Thoracic aorta (tissue), 2 donors: Measurements from ENCODE around the gene FBN2. TPM values are rescaled to one million over a fixed set of nuclear protein-coding genes. Genes with fewer than 3 reads are reported as not detected.

Experiments used
- ATAC-seq: fragments of 150-250 bp; one replicate; pipeline ENCODE4 v1.8.0; 2017; ENCODE audit warnings: low read depth; ENCODE audit not compliant: insufficient number of reproducible peaks, low FRiP score
- DNase-seq: peaks from one replicate; pipeline ENCODE4 v3.0.0-alpha.2; 2020; ENCODE audit warnings: low spot score
- H3K27ac ChIP-seq, 2 donors: fragments of 200-600 bp; sonication (generic); 1 replicate in 1 of 2; 2 replicates in 1 of 2; pipeline ENCODE4 v1.5.1; 2016; ENCODE audit warnings: mild to moderate bottlenecking in 2 of 2, moderate library complexity in 2 of 2
- H3K27me3 ChIP-seq: fragments of 200-600 bp; sonication (generic); replicated peaks from 2 replicates; pipeline ENCODE4 v1.6.0; 2016; ENCODE audit warnings: mild to moderate bottlenecking; ENCODE audit not compliant: insufficient read depth
- H3K36me3 ChIP-seq: fragments of 200-600 bp; sonication (generic); one replicate; pipeline ENCODE4 v1.5.1; 2016
- H3K4me1 ChIP-seq, 2 donors: fragments of 200-600 bp; sonication (generic); 1 replicate in 1 of 2; 2 replicates in 1 of 2; pipeline versions ENCODE4 v1.5.1 to v1.6.0; 2016; ENCODE audit warnings: low read depth in 2 of 2, mild to moderate bottlenecking in 1 of 2; ENCODE audit not compliant: control insufficient read depth in 1 of 2
- H3K4me3 ChIP-seq: fragments of 200-600 bp; sonication (generic); 2 replicates; pipeline ENCODE4 v1.5.1; 2016; ENCODE audit warnings: mild to moderate bottlenecking
- H3K9me3 ChIP-seq: fragments of 200-600 bp; sonication (generic); 2 replicates; pipeline ENCODE4 v1.5.1; 2016
- CTCF ChIP-seq: fragments of 200-600 bp; sonication (generic); IDR thresholded peaks from one replicate; pipeline ENCODE4 v1.5.1; 2019; ENCODE audit warnings: antibody characterized with exemption
- total RNA-seq, 2 donors: library from RNA; depleted of rRNA; stranded (reverse); fragments of >200 nt; gene quantifications; one replicate each; pipeline versions ENCODE4 v1.1.0 to v1.2.3, GENCODE V29; 2016

The FBN2 gene
- total RNA-seq, 2 donors from 2014 or later = 0.68 to 5.8 TPM

- Histone ChIP-seq H3K27me3 (no peaks in the 10 kb centered on the region), H3K9me3 (no peaks in the 10 kb centered on the region), H3K36me3 (no peaks in the 10 kb centered on the region), H3K4me1 (no peaks in the 10 kb centered on the region), H3K4me3 (no peak overlapping the region), H3K27ac (no peak overlapping the region)
- DNase-seq (no peak), ATAC-seq (no peak)
- TF ChIP-seq CTCF = no peak
Measured at GRCh38 chr5:128362370-128362769, 175.7 kb downstream of the FBN2 start.

GRCh38 chr5:128358826-128359225 lies 179.2 kb downstream of the FBN2 start:
- Histone ChIP-seq H3K4me3 (no peak overlapping the region), H3K4me1 (no peaks in the 10 kb centered on the region), H3K9me3 (no peaks in the 10 kb centered on the region), H3K36me3 (no peaks in the 10 kb centered on the region), H3K27me3 (no peaks in the 10 kb centered on the region), H3K27ac (no peak overlapping the region)
- ATAC-seq (no peak), DNase-seq (no peak)
- TF ChIP-seq CTCF = no peak

- no peak overlapping the region for H3K4me3 ChIP-seq
- DNase-seq (no peak), ATAC-seq (no peak)
- H3K27ac ChIP-seq = no peak overlapping the region
- no peaks in the 10 kb centered on the region for H3K36me3 ChIP-seq
- H3K4me1 ChIP-seq = no peaks in the 10 kb centered on the region
- no peak for TF ChIP-seq CTCF
- no peaks in the 10 kb centered on the region for H3K27me3 ChIP-seq
- H3K9me3 ChIP-seq = no peaks in the 10 kb centered on the region
Measured at GRCh38 chr5:128357226-128357625, 180.8 kb downstream of the FBN2 start.

- Histone ChIP-seq H3K4me3 (no peak overlapping the region), H3K4me1 (no peaks in the 10 kb centered on the region), H3K36me3 (no peaks in the 10 kb centered on the region), H3K27me3 (no peaks in the 10 kb centered on the region), H3K27ac (no peak overlapping the region), H3K9me3 (no peaks in the 10 kb centered on the region)
- DNase-seq = no peak
- TF ChIP-seq CTCF = no peak
- ATAC-seq = no peak
Measured at GRCh38 chr5:128355961-128356360, 182.1 kb downstream of the FBN2 start.

GRCh38 chr5:128353441-128354107 lies 184.5 kb downstream of the FBN2 start:
- H3K27me3 ChIP-seq = no peaks in the 10 kb centered on the region
- no peak overlapping the region for H3K27ac ChIP-seq
- TF ChIP-seq CTCF = no peak
- ATAC-seq = no peak
- no peaks in the 10 kb centered on the region for H3K9me3 ChIP-seq
- H3K36me3 ChIP-seq = no peaks in the 10 kb centered on the region
- H3K4me1 ChIP-seq = no peaks in the 10 kb centered on the region
- no peak for DNase-seq
- H3K4me3 ChIP-seq = no peak overlapping the region
